Natural killer cell treated with Interleukin-12 subunit alpha and Interleukin-12 subunit beta and Interleukin-15 and Interleukin-18, amount 100 ng/mL, for 72 hours (primary cell): Measurements from ENCODE around the gene MUC5B. TPM values are rescaled to one million over a fixed set of nuclear protein-coding genes. Genes with fewer than 3 reads are reported as not detected.
A peak's percentile ranks its signal among the peaks of the same experiment; 100 is the strongest.

Experiments used
- ATAC-seq, 2 donors: fragments of 150-1000 bp; cut with Tn5 transposase in 1 of 2; sonication (Bioruptor Pico), chemical (Tn5 transposase) in 1 of 2; 2 replicates each; pipeline ENCODE4 v1.10.0; 2021
- DNase-seq: peaks from one replicate; pipeline ENCODE4 v3.0.0; 2022; ENCODE audit warnings: low spot score
- H3K27ac Mint-ChIP-seq, 2 donors: 1 replicate in 1 of 2; 2 replicates in 1 of 2; pipeline ENCODE4 v1.8.0; 2022; ENCODE audit warnings: mixed read lengths in 2 of 2, mild to moderate bottlenecking in 1 of 2, moderate library complexity in 1 of 2
- H3K27me3 Mint-ChIP-seq, 2 donors: 1 replicate in 1 of 2; 2 replicates in 1 of 2; pipeline ENCODE4 v1.8.0; 2022; ENCODE audit warnings: mixed read lengths in 2 of 2
- H3K36me3 Mint-ChIP-seq: one replicate; pipeline ENCODE4 v1.8.0; 2022; ENCODE audit warnings: mixed read lengths
- H3K4me1 Mint-ChIP-seq, 2 donors: 1 replicate in 1 of 2; 2 replicates in 1 of 2; pipeline ENCODE4 v1.8.0; 2022; ENCODE audit warnings: low read depth in 2 of 2, mixed read lengths in 2 of 2, mild to moderate bottlenecking in 1 of 2
- H3K4me3 Mint-ChIP-seq: one replicate; pipeline ENCODE4 v1.8.0; 2022; ENCODE audit warnings: mixed read lengths
- H3K9me3 Mint-ChIP-seq: 2 replicates; pipeline ENCODE4 v1.8.0; 2022; ENCODE audit warnings: mixed read lengths
- total RNA-seq, 2 donors: library from RNA; stranded (reverse); gene quantifications; one replicate each; pipeline ENCODE4 v1.2.3, GENCODE V29; 2022

The MUC5B gene
- total RNA-seq, 2 donors from 2014 or later = not detected

DNA sequence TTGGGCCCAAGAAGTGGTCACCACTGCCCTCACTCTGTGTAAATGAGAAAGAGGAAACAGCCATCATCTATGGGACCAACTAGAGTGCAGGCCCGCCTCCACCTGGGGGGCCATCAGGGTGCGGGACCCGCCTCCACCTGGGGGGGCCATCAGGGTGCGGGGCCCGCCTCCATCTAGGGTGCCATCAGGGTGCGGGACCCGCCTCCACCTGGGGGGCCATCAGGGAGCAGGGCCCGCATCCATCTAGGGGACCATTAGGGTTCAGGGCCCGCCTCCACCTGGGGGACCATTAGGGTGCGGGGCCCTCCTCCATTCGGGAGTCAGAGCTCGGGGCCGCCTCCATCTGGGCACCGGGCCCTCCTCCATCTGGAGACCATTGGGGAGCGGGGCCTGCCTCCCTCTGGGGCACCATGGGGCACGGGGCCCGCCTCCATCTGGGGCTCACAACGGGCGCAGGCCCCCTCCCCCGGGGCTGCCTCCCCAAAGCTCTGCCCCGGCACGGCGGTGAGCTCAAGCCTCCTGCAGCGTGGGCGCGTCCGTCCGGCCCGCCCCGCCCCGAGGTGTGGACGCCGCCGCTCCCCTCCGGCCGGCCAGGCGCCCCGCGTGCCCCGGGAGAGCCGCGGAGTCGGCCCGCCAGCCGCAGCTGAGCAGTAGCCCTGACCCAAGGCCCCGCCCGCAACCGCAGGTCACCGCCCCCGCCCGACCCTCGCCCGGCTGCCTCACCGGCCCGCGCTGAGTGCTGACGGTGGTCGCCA, 86.1 kb downstream of the MUC5B start:
- no peaks in the 10 kb centered on the region for H3K9me3 Mint-ChIP-seq
- H3K27ac Mint-ChIP-seq = peak overlapping the region; percentile 33 to 68
- H3K4me1 Mint-ChIP-seq = peaks cover 27 to 32% of the 10 kb centered on the region in 2 donors
- H3K4me3 Mint-ChIP-seq = peak overlapping the region; percentile 73
- peaks cover 0 to 3% of the 10 kb centered on the region in 2 donors for H3K27me3 Mint-ChIP-seq
- peaks cover 5% of the 10 kb centered on the region for H3K36me3 Mint-ChIP-seq
- peak; percentile 65 to 77 for ATAC-seq
- DNase-seq = no peak

DNA sequence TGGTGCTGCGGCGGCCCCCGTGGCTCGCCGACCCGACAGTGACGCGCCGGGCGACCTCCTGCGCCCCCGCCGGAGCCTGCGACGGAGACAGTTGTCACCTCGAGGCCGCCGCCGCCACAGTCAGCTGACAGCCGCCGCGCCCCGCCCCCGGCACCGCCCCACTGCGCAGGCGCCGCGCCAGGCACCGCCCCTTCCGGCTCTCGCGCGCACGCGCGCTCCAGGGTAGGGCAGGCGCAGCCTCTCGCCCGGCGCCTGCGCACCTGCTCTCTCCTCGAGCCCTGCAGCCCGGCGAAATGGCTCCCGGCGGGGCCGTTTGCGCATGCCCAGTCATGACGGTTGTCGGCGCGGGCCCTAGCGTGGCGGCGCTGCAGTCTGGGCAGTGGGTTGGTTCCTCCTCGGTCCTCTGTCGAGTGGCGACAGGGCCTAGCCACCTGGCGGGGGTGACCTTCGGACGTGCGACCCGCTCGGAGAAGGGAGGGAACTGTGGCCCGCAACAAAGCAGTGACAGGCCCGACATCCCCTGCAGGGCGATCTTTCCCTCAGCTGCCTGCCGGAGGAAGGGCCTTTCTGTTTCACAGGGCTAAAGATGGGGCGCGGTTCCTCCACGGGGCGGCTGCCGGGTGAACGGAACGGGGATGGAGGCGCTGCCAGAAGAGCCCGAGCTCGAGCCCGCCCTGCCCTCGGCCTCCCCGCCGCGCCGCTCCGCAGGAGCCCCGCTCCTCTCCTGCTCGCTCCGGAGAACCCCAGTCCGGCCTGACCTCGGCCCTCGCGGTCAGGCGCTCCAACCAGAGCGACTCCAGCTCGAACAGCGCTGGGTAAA, 86.8 kb downstream of the MUC5B start, which contains the start of gene TOLLIP:
TOLLIP (minus strand) TSS at position 135 of the 820 bp plus-strand sequence; CDS start at position 1, 134 bp downstream.
- Mint-ChIP-seq H3K27me3 (peaks cover 0 to 5% of the 10 kb centered on the region in 2 donors), H3K27ac (peak within 1 kb of the TSS; percentile 91 to 93), H3K4me3 (peak within 1 kb of the TSS; percentile 91), H3K36me3 (peaks cover 5% of the 10 kb centered on the region), H3K9me3 (no peaks in the 10 kb centered on the region), H3K4me1 (peaks cover 27 to 32% of the 10 kb centered on the region in 2 donors)
- ATAC-seq (peak; percentile 91 to 95), DNase-seq (peak; percentile 97)

DNA sequence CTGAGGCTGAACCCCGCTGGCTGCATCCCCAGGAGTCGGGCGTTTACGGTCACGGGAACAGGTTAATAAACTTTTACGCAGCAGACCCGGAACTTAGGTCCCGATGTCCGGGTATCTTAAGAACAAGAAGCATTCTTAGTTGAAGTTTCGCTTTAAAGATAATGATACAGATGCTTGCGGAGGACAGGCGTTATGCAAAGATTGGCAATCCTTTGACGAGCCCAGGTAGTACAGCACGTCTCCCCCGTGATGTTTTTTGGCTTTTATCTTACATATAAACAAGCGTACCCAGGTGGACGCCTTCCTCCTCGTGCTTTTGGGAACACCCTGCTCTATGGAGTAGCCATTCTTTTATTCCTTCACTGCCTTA, 87.4 kb downstream of the MUC5B start:
- H3K36me3 Mint-ChIP-seq = peaks cover 5% of the 10 kb centered on the region
- peaks cover 27 to 32% of the 10 kb centered on the region in 2 donors for H3K4me1 Mint-ChIP-seq
- H3K9me3 Mint-ChIP-seq = no peaks in the 10 kb centered on the region
- H3K27me3 Mint-ChIP-seq = peaks cover 2 to 5% of the 10 kb centered on the region in 2 donors
- ATAC-seq = no peak
- H3K27ac Mint-ChIP-seq = peak overlapping the region; percentile 91 to 93
- peak overlapping the region; percentile 91 for H3K4me3 Mint-ChIP-seq
- no peak for DNase-seq

DNA sequence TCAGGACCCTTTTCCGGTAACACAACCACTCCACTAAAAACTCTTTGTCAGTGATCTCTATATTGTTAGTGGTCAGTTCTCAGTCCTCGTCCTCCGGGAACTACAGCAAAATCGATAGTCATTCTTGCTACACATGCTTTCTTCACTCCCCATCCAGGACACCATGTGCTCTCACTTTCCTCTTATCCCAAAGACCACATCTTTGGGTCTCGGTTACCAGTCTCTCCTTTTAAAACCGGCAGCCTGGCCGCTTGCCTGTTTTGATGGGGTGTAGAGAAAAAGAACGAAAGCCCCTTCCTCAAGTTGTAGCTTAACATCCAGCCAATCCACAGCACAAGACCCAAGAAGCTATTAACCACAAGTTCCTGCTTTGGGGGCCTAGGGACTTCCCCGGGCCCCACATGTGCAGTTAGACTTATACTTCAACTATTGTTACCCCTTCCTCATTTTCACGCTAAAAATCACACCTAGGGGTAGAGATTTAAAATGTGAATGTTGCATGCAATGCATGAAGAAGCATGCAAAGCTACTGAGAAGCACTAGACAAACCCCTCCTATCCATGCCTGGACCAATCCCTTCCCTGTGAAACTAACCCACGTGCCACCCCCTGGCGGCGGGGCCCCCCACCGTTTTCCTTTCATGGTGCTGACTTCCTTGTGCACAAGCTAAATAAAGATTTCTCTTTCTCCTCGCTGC, 88.1 kb downstream of the MUC5B start:
- H3K9me3 Mint-ChIP-seq = no peaks in the 10 kb centered on the region
- peaks cover 27 to 32% of the 10 kb centered on the region in 2 donors for H3K4me1 Mint-ChIP-seq
- DNase-seq (no peak), ATAC-seq (no peak)
- peaks cover 5% of the 10 kb centered on the region for H3K36me3 Mint-ChIP-seq
- peaks cover 5 to 8% of the 10 kb centered on the region in 2 donors for H3K27me3 Mint-ChIP-seq
- peak overlapping the region; percentile 91 to 93 for H3K27ac Mint-ChIP-seq
- peak overlapping the region; percentile 91 for H3K4me3 Mint-ChIP-seq

Other genes starting within 250 kb of the MUC5B start
- not detected for gene MUC6, start 186.3 kb upstream of the MUC5B start, total RNA-seq
- gene MUC2, start 148.2 kb upstream of the MUC5B start, total RNA-seq = not detected
- gene MUC5AC, start 65.1 kb upstream of the MUC5B start, total RNA-seq = not detected
- 10 to 100 TPM; 53.2 to 56.4 TPM for gene TOLLIP, start 86.6 kb downstream of the MUC5B start, total RNA-seq
- under 1 TPM; 0.17 to 0.33 TPM for gene BRSK2, start 166.9 kb downstream of the MUC5B start, total RNA-seq